CD4-positive, alpha-beta memory T cell (primary cell): ENCODE measurements around the gene SLC4A1. TPM values are rescaled to one million over a fixed set of nuclear protein-coding genes. Genes with fewer than 3 reads are reported as not detected.

Source experiments
- CTCF ChIA-PET: fragments of 350-600 bp; sonication (Branson Sonifier 250); formaldehyde crosslinking; loops from one replicate; lab custom pipeline; 2021; ENCODE audit warnings: inconsistent platforms; ENCODE audit not compliant: partially characterized antibody; lab: Charles Lee
- POLR2A ChIA-PET: fragments of 350-600 bp; sonication (Branson Sonifier 250); formaldehyde crosslinking; loops from one replicate; lab custom pipeline; 2021; ENCODE audit not compliant: partially characterized antibody; lab: Charles Lee
- DNase-seq, 5 donors: peaks; one replicate each; pipeline versions ENCODE4 v3.0.0 to v3.0.0-alpha.2; 2020 to 2022; ENCODE audit warnings: mixed read lengths in 1 of 5
- H3K27ac ChIP-seq: one replicate; pipeline ENCODE4 v1.7.0; 2013; ENCODE audit warnings: low read depth, low read length
- H3K27me3 ChIP-seq: 2 replicates; pipeline ENCODE4 v1.7.0; 2013; ENCODE audit warnings: mild to moderate bottlenecking, low read length, moderate library complexity; ENCODE audit not compliant: insufficient read depth
- H3K36me3 ChIP-seq: 2 replicates; pipeline ENCODE4 v1.7.0; 2013; ENCODE audit warnings: mild to moderate bottlenecking, low read length, moderate library complexity; ENCODE audit not compliant: insufficient read depth
- H3K4me1 ChIP-seq: 2 replicates; pipeline ENCODE4 v1.7.0; 2013; ENCODE audit warnings: mild to moderate bottlenecking, low read length, moderate library complexity; ENCODE audit not compliant: insufficient read depth
- H3K4me3 ChIP-seq, 2 donors: one replicate each; pipeline ENCODE4 v1.7.0; 2013; ENCODE audit warnings: low read length in 2 of 2, mild to moderate bottlenecking in 1 of 2
- H3K9me3 ChIP-seq, 2 donors: one replicate each; pipeline ENCODE4 v1.7.0; 2013; ENCODE audit warnings: low read length in 2 of 2, control low read depth in 1 of 2; ENCODE audit not compliant: control insufficient read depth in 1 of 2
- H3K27ac Mint-ChIP-seq, 7 donors: one replicate each; pipeline ENCODE4 v1.8.0; 2020 to 2021; ENCODE audit warnings: mixed read lengths in 7 of 7, mild to moderate bottlenecking in 6 of 7, inconsistent platforms in 3 of 7, moderate library complexity in 3 of 7
- H3K27me3 Mint-ChIP-seq, 2 donors: one replicate each; pipeline ENCODE4 v1.8.0; 2020 to 2021; ENCODE audit warnings: mixed read lengths in 2 of 2
- H3K36me3 Mint-ChIP-seq, 2 donors: one replicate each; pipeline ENCODE4 v1.8.0; 2020 to 2021; ENCODE audit warnings: mixed read lengths in 2 of 2, inconsistent platforms in 1 of 2, mild to moderate bottlenecking in 1 of 2
- H3K4me1 Mint-ChIP-seq, 4 donors: one replicate each; pipeline ENCODE4 v1.8.0; 2020 to 2021; ENCODE audit warnings: mixed read lengths in 4 of 4, mild to moderate bottlenecking in 1 of 4
- H3K4me3 Mint-ChIP-seq, 8 donors: one replicate each; pipeline ENCODE4 v1.8.0; 2020 to 2021; ENCODE audit warnings: mixed read lengths in 8 of 8, mild to moderate bottlenecking in 7 of 8, moderate library complexity in 6 of 8, inconsistent platforms in 3 of 8
- H3K9me3 Mint-ChIP-seq, 8 donors: one replicate each; pipeline ENCODE4 v1.8.0; 2020 to 2021; ENCODE audit warnings: mixed read lengths in 8 of 8, mild to moderate bottlenecking in 5 of 8, inconsistent platforms in 3 of 8, moderate library complexity in 1 of 8
- intact Hi-C: fragments of 100-400 bp; cut with micrococcal nuclease; formaldehyde crosslinking; loops from one replicate; pipeline ENCODE4 v1.15.1; 2023
- polyA plus RNA-seq, 2 donors: library from polyadenylated mRNA; unstranded; fragments of 300-500 nt; fragmentation: Illumina TruSeq; gene quantifications; one replicate each; pipeline ENCODE4 v1.2.3, GENCODE V29; 2021
- total RNA-seq, 2 experiments: library from RNA; stranded (reverse); gene quantifications; one replicate each; pipeline ENCODE4 v1.2.3, GENCODE V29; 2021

Gene SLC4A1
- total and polyA plus RNA-seq, 4 experiments from 2014 or later = not detected

- no peak overlapping the region for H3K4me3 ChIP-seq
- no peaks in the 10 kb centered on the region for H3K36me3 Mint-ChIP-seq
- no peak overlapping the region for H3K4me3 Mint-ChIP-seq
- H3K27ac Mint-ChIP-seq = no peak overlapping the region
- peaks cover 5 to 12% (median 9%) of the 10 kb centered on the region in 4 donors for H3K4me1 Mint-ChIP-seq
- peaks cover 0 to 6% of the 10 kb centered on the region in 2 donors for H3K27me3 Mint-ChIP-seq
- H3K27me3 ChIP-seq = no peaks in the 10 kb centered on the region
- H3K9me3 Mint-ChIP-seq = peaks cover 0 to 3% (median 0%) of the 10 kb centered on the region in 8 donors
- no peak for DNase-seq
- H3K4me1 ChIP-seq = peaks cover 3% of the 10 kb centered on the region
- intact Hi-C loops = no loop called here
- POLR2A ChIA-PET = no interaction called here
- H3K9me3 ChIP-seq = no peaks in the 10 kb centered on the region
- CTCF ChIA-PET = no interaction called here
- H3K36me3 ChIP-seq = no peaks in the 10 kb centered on the region
- H3K27ac ChIP-seq = no peak overlapping the region
Measured at GRCh38 chr17:44277976-44278375, 10.0 kb upstream of the SLC4A1 start.

GRCh38 chr17:44273607-44274006, 5.7 kb upstream of the SLC4A1 start:
- no peaks in the 10 kb centered on the region for H3K4me1 ChIP-seq
- ChIA-PET POLR2A (no interaction called here), CTCF (no interaction called here)

GRCh38 chr17:44272954-44273353, 5.0 kb upstream of the SLC4A1 start:
- Histone ChIP-seq H3K27me3 (no peaks in the 10 kb centered on the region), H3K9me3 (no peaks in the 10 kb centered on the region), H3K4me3 (no peak overlapping the region), H3K36me3 (no peaks in the 10 kb centered on the region), H3K4me1 (no peaks in the 10 kb centered on the region), H3K27ac (no peak overlapping the region)
- H3K36me3 Mint-ChIP-seq = no peaks in the 10 kb centered on the region
- no peaks in the 10 kb centered on the region for H3K9me3 Mint-ChIP-seq
- intact Hi-C loops = no loop called here
- POLR2A ChIA-PET = no interaction called here
- DNase-seq = no peak
- H3K4me1 Mint-ChIP-seq = no peaks in the 10 kb centered on the region
- CTCF ChIA-PET = interaction anchor here (1.1 kb wide), 1 partner anchor 10 kb away, joined by 4 read pairs; no protein-coding TSS in a partner anchor
- H3K27me3 Mint-ChIP-seq = peaks cover 2 to 7% of the 10 kb centered on the region in 2 donors
- no peak overlapping the region for H3K4me3 Mint-ChIP-seq
- no peak overlapping the region for H3K27ac Mint-ChIP-seq

More at GRCh38 chr17:44273607-44274006, 5.7 kb upstream of the SLC4A1 start:
- no peak overlapping the region for H3K27ac ChIP-seq
- peaks cover 0 to 1% (median 0%) of the 10 kb centered on the region in 4 donors for H3K4me1 Mint-ChIP-seq
- no peaks in the 10 kb centered on the region for H3K36me3 ChIP-seq
- no peaks in the 10 kb centered on the region for H3K27me3 ChIP-seq
- no peak for DNase-seq
- H3K4me3 ChIP-seq = no peak overlapping the region
- no peaks in the 10 kb centered on the region for H3K9me3 Mint-ChIP-seq
- no peak overlapping the region for H3K4me3 Mint-ChIP-seq
- no peaks in the 10 kb centered on the region for H3K9me3 ChIP-seq
- intact Hi-C loops = no loop called here
- no peaks in the 10 kb centered on the region for H3K36me3 Mint-ChIP-seq
- H3K27ac Mint-ChIP-seq = no peak overlapping the region
- peaks cover 2 to 9% of the 10 kb centered on the region in 2 donors for H3K27me3 Mint-ChIP-seq

- Mint-ChIP-seq H3K4me3 (no peak overlapping the region), H3K27ac (no peak overlapping the region), H3K27me3 (peaks cover 2 to 7% of the 10 kb centered on the region in 2 donors), H3K36me3 (no peaks in the 10 kb centered on the region), H3K4me1 (no peaks in the 10 kb centered on the region), H3K9me3 (no peaks in the 10 kb centered on the region)
- Histone ChIP-seq H3K36me3 (no peaks in the 10 kb centered on the region), H3K9me3 (no peaks in the 10 kb centered on the region), H3K27me3 (no peaks in the 10 kb centered on the region), H3K4me1 (no peaks in the 10 kb centered on the region), H3K27ac (no peak overlapping the region), H3K4me3 (no peak overlapping the region)
- CTCF ChIA-PET = interaction anchor here (1.1 kb wide), 1 partner anchor 10 kb away, joined by 4 read pairs; no protein-coding TSS in a partner anchor
- intact Hi-C loops = no loop called here
- DNase-seq = no peak
- POLR2A ChIA-PET = no interaction called here
Measured at GRCh38 chr17:44272321-44272951, 4.5 kb upstream of the SLC4A1 start.

- H3K36me3 Mint-ChIP-seq = no peaks in the 10 kb centered on the region
- H3K27me3 ChIP-seq = no peaks in the 10 kb centered on the region
- no peaks in the 10 kb centered on the region for H3K4me1 ChIP-seq
- H3K9me3 Mint-ChIP-seq = no peaks in the 10 kb centered on the region
- no peaks in the 10 kb centered on the region for H3K9me3 ChIP-seq
- no peak for DNase-seq
- H3K4me1 Mint-ChIP-seq = no peaks in the 10 kb centered on the region
- H3K27ac Mint-ChIP-seq = peak overlapping the region in 1 of 7 donors; percentile 60
- peaks cover 2 to 3% of the 10 kb centered on the region in 2 donors for H3K27me3 Mint-ChIP-seq
- ChIA-PET POLR2A (no interaction called here), CTCF (no interaction called here)
- intact Hi-C loops = no loop called here
- no peak overlapping the region for H3K4me3 Mint-ChIP-seq
- no peak overlapping the region for H3K4me3 ChIP-seq
- H3K27ac ChIP-seq = no peak overlapping the region
- H3K36me3 ChIP-seq = no peaks in the 10 kb centered on the region
Measured at GRCh38 chr17:44269535-44270240, 1.8 kb upstream of the SLC4A1 start.

- no peaks in the 10 kb centered on the region for H3K9me3 ChIP-seq
- no peaks in the 10 kb centered on the region for H3K36me3 Mint-ChIP-seq
Measured at GRCh38 chr17:44268709-44269534, 987 bp upstream of the SLC4A1 start.

GRCh38 chr17:44267165-44267455, 825 bp downstream of the SLC4A1 start:
- CTCF ChIA-PET = interaction anchor here (1.0 to 1.6 kb wide), 2 partner anchors 21 to 49 kb away, joined by 3 to 6 read pairs; no protein-coding TSS in a partner anchor
- intact Hi-C loops = no loop called here
- H3K4me1 Mint-ChIP-seq = no peaks in the 10 kb centered on the region

More at GRCh38 chr17:44268709-44269534, 987 bp upstream of the SLC4A1 start:
- POLR2A ChIA-PET = no interaction called here
- Histone ChIP-seq H3K4me1 (no peaks in the 10 kb centered on the region), H3K27ac (no peak overlapping the region), H3K36me3 (no peaks in the 10 kb centered on the region), H3K4me3 (no peak overlapping the region), H3K27me3 (no peaks in the 10 kb centered on the region)
- Mint-ChIP-seq H3K4me1 (no peaks in the 10 kb centered on the region), H3K27ac (peak overlapping the region in 2 of 7 donors; percentile 17 to 60), H3K4me3 (no peak overlapping the region), H3K27me3 (peaks cover 2 to 3% of the 10 kb centered on the region in 2 donors), H3K9me3 (no peaks in the 10 kb centered on the region)
- CTCF ChIA-PET = interaction anchor here (0.9 kb wide), 1 partner anchor 18 kb away, joined by 3 read pairs; no protein-coding TSS in a partner anchor
- intact Hi-C loops = no loop called here
- no peak for DNase-seq

More at GRCh38 chr17:44267165-44267455, 825 bp downstream of the SLC4A1 start:
- Histone ChIP-seq H3K4me3 (no peak overlapping the region), H3K9me3 (no peaks in the 10 kb centered on the region), H3K27me3 (no peaks in the 10 kb centered on the region), H3K36me3 (no peaks in the 10 kb centered on the region), H3K4me1 (no peaks in the 10 kb centered on the region), H3K27ac (no peak overlapping the region)
- POLR2A ChIA-PET = no interaction called here
- Mint-ChIP-seq H3K36me3 (no peaks in the 10 kb centered on the region), H3K27me3 (no peaks in the 10 kb centered on the region), H3K27ac (no peak overlapping the region), H3K9me3 (no peaks in the 10 kb centered on the region), H3K4me3 (no peak overlapping the region)
- DNase-seq = no peak
